Hematopoietic multipotent progenitor cell treated with erythropoietin and hydrocortisone succinate and interleukin-3 and kit ligand, for 17 days (in vitro differentiated cells): ENCODE results near the gene GALNT2.

Experiments used
- DNase-seq: peaks from one replicate; pipeline ENCODE4 v3.0.0-alpha.2; 2015; ENCODE audit warnings: low spot score

The GALNT2 gene

GRCh38 chr1:230112782-230113181 is 45.7 kb downstream of the GALNT2 start:
- DNase-seq: no peak

- no peak for DNase-seq
Observed at GRCh38 chr1:230113235-230113592, 46.2 kb downstream of the GALNT2 start.

GRCh38 chr1:230113593-230114236 is 46.7 kb downstream of the GALNT2 start:
- no peak for DNase-seq

- DNase-seq: no peak
Observed at GRCh38 chr1:230114237-230114651, 47.2 kb downstream of the GALNT2 start.

GRCh38 chr1:230117694-230118093 is 50.7 kb downstream of the GALNT2 start:
- DNase-seq: no peak

- no peak for DNase-seq
Observed at GRCh38 chr1:230119340-230119739, 52.3 kb downstream of the GALNT2 start.

- no peak for DNase-seq
Observed at GRCh38 chr1:230120289-230120920, 53.4 kb downstream of the GALNT2 start.

GRCh38 chr1:230120921-230121381 is 53.9 kb downstream of the GALNT2 start:
- DNase-seq: peak; percentile 73

GRCh38 chr1:230121950-230122349 is 54.9 kb downstream of the GALNT2 start:
- DNase-seq: no peak

- no peak for DNase-seq
Observed at GRCh38 chr1:230122366-230123279, 55.6 kb downstream of the GALNT2 start.

- peak; percentile 31 for DNase-seq
Observed at GRCh38 chr1:230123280-230124185, 56.5 kb downstream of the GALNT2 start.

- peak; percentile 62 for DNase-seq
Observed at GRCh38 chr1:230124186-230125128, 57.4 kb downstream of the GALNT2 start.

GRCh38 chr1:230125141-230125540 is 58.1 kb downstream of the GALNT2 start:
- DNase-seq: no peak

- peak; percentile 55 for DNase-seq
Observed at GRCh38 chr1:230125640-230126528, 58.8 kb downstream of the GALNT2 start.

- DNase-seq: no peak
Observed at GRCh38 chr1:230126529-230127104, 59.6 kb downstream of the GALNT2 start.

GRCh38 chr1:230127105-230128054 is 60.3 kb downstream of the GALNT2 start:
- peak; percentile 97 for DNase-seq

- DNase-seq: no peak
Observed at GRCh38 chr1:230128569-230129285, 61.7 kb downstream of the GALNT2 start.
